ENCODE results near the gene FOXJ3. TPM values are rescaled to one million over a fixed set of nuclear protein-coding genes. Genes with fewer than 3 reads are reported as not detected.

Gene FOXJ3
- total and polyA plus RNA-seq, 2 of the 13 experiments (the other 11 are each of a cell fraction or from before 2014, with no cell fraction given): 16.6 to 48.5 TPM

- TF ChIP-seq ZNF713 (CRISPR knock-in tag; IDR thresholded peaks at IDR 0.05): no peak
- TF ChIP-seq, protein P1, sequence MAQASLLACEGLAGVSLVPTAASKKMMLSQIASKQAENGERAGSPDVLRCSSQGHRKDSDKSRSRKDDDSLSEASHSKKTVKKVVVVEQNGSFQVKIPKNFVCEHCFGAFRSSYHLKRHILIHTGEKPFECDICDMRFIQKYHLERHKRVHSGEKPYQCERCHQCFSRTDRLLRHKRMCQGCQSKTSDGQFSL (CRISPR knock-in tag; IDR thresholded peaks at IDR 0.05): peak; percentile 46; the same call in 1 of the 2 replicates
- TF ChIP-seq FOXP1 (IDR thresholded peaks at IDR 0.05): no peak
- TF ChIP-seq FOXP1 (CRISPR knock-in tag; IDR thresholded peaks at IDR 0.05): peak; percentile 83
- peak; percentile 58; the same call in 1 of the 2 replicates for TF ChIP-seq ZNF558 (CRISPR knock-in tag; IDR thresholded peaks at IDR 0.05; ENCODE audit: borderline replicate concordance)
- TF ChIP-seq RBFOX2 (IDR thresholded peaks at IDR 0.05; ENCODE audit: low read depth, low read length): peak; percentile 92
- TF ChIP-seq ZNF430 (CRISPR knock-in tag; IDR thresholded peaks at IDR 0.05): no peak; the same call in 1 of the 2 replicates
- TF ChIP-seq FOSL1 (CRISPR knock-in tag; IDR thresholded peaks at IDR 0.05; ENCODE audit: borderline replicate concordance): 0 out of 2 replicates have a peak, but pooled peaks have one; percentile 33
- TF ChIP-seq HOXA9 (CRISPR knock-in tag; IDR thresholded peaks at IDR 0.05; ENCODE audit: borderline replicate concordance): peak; percentile 71; the same call in 1 of the 2 replicates
- no peak for TF ChIP-seq LBX2 (CRISPR knock-in tag; IDR thresholded peaks at IDR 0.05; ENCODE audit: borderline replicate concordance)
- peak; percentile 86; the same call in 1 of the 2 replicates for TF ChIP-seq ZIK1 (CRISPR knock-in tag; IDR thresholded peaks at IDR 0.05; ENCODE audit: borderline replicate concordance, low read depth)
- no peak for TF ChIP-seq SNRNP70 (IDR thresholded peaks at IDR 0.05; ENCODE audit: low read depth, low read length)
- TF ChIP-seq ZNF383 (CRISPR knock-in tag; IDR thresholded peaks at IDR 0.05; ENCODE audit: borderline replicate concordance): no peak
- peak; percentile 91; the same call in 1 of the 2 replicates for TF ChIP-seq RELA (CRISPR knock-in tag; IDR thresholded peaks at IDR 0.05)
- peak; percentile 75; the same call in 1 of the 2 replicates for TF ChIP-seq ZNF746 (CRISPR knock-in tag; IDR thresholded peaks at IDR 0.05)
- TF ChIP-seq ZBTB20 (CRISPR knock-in tag; IDR thresholded peaks at IDR 0.05; ENCODE audit: borderline replicate concordance, low read depth): peak; percentile 47; the same call in 1 of the 2 replicates
- TF ChIP-seq, protein P2, sequence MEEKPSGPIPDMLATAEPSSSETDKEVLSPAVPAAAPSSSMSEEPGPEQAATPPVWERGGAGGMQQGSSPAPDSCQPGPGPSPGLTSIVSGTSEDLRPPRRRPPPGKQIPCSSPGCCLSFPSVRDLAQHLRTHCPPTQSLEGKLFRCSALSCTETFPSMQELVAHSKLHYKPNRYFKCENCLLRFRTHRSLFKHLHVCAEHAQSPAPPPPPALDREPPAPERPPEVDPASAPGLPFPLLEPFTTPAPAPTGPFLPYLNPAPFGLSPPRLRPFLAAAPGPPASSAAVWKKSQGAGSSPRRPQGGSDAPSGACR (CRISPR knock-in tag; IDR thresholded peaks at IDR 0.05): no peak
- TF ChIP-seq ZBTB34 (CRISPR knock-in tag; IDR thresholded peaks at IDR 0.05): no peak
- no peak for TF ChIP-seq ZNF747 (CRISPR knock-in tag; IDR thresholded peaks at IDR 0.05; ENCODE audit: borderline replicate concordance)
- peak; percentile 47 for TF ChIP-seq ZNF776 (CRISPR knock-in tag; IDR thresholded peaks at IDR 0.05)
- peak; percentile 45 for TF ChIP-seq STAG1 (CRISPR knock-in tag; IDR thresholded peaks at IDR 0.05)
- TF ChIP-seq ZNF841 (CRISPR knock-in tag; IDR thresholded peaks at IDR 0.05; ENCODE audit: borderline replicate concordance): no peak; the same call in 1 of the 2 replicates
- TF ChIP-seq RAD51 (IDR thresholded peaks at IDR 0.05; ENCODE audit: borderline replicate concordance): no peak
- peak; percentile 73 for TF ChIP-seq SP2 (CRISPR knock-in tag; IDR thresholded peaks at IDR 0.05)
- peak; percentile 88; the same call in 1 of the 2 replicates for TF ChIP-seq KDM5B (CRISPR knock-in tag; IDR thresholded peaks at IDR 0.05; ENCODE audit: borderline replicate concordance)
- peak; percentile 60 for TF ChIP-seq TAF15 (IDR thresholded peaks at IDR 0.05; ENCODE audit: low read depth, low read length, poor library complexity, severe bottlenecking)
- TF ChIP-seq ZNF292 (CRISPR knock-in tag; IDR thresholded peaks at IDR 0.05; ENCODE audit: borderline replicate concordance, low read depth): peak; percentile 61
- TF ChIP-seq PAX8 (CRISPR knock-in tag; IDR thresholded peaks at IDR 0.05; ENCODE audit: borderline replicate concordance): no peak; the same call in 1 of the 2 replicates
Measured at GRCh38 chr1:42335050-42335808, at the start of gene FOXJ3 (continued).
